GM12892 (cell line): ENCODE results near the gene TMEM18.

Source experiments
- POLR2A ChIP-seq: IDR thresholded peaks from 2 replicates; pipeline ENCODE4 v1.6.1; 2011; ENCODE audit warnings: low read depth, low read length, control low read depth
- POLR2AphosphoS5 ChIP-seq: IDR thresholded peaks from 2 replicates; pipeline ENCODE4 v1.6.1; 2011; ENCODE audit warnings: low read depth, low read length, control low read depth

DNA sequence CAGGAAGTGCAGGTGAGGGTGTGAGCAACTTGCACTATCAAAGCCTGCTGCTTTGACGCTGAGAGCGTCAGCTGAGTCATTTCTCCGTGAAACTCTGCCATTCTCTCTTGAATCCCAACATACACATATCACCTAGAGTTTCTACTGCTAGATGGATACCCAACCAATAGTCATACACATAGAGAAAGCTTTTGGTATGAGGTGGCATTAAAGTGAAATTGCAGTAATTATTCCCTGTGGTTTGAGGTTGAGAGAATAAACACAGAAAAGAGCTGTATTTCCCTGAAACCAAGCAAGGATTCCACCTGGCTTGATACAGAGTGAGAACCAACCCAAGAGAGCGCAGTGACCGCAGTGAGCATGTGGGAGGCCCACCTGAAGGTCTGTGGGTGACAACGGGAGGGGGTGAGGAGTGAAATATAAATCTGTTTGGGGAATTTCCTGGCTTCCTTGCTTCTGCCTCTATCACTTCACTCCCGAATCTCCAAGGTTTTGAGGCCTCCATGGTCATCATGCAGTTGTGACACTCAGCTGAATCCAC lies 28.8 kb upstream of the TMEM18 start:
- no peak for TF ChIP-seq POLR2A
- TF ChIP-seq POLR2AphosphoS5, result no peak
